OCI-LY7 (cell line): ENCODE measurements around the gene STYK1.

ENCODE experiments used
- CTCF ChIP-seq: fragments of 200-600 bp; sonication (generic); conservative IDR thresholded peaks from 2 replicates; pipeline ENCODE4 v1.5.1; 2014; ENCODE audit warnings: mild to moderate bottlenecking, antibody characterized with exemption, low read length, moderate library complexity, mixed read lengths
- EZH2phosphoT487 ChIP-seq: fragments of 200-600 bp; sonication (generic); IDR thresholded peaks from 2 replicates; pipeline ENCODE4 v1.6.1; 2018; ENCODE audit warnings: low read depth, borderline replicate concordance, mild to moderate bottlenecking, mixed run types, antibody characterized with exemption, low read length, moderate library complexity, mixed read lengths

- TF ChIP-seq EZH2phosphoT487 (no peak), CTCF (no peak)
Measured at GRCh38 chr12:10668526-10668925, 5.3 kb downstream of the STYK1 start.
